Erythroblast (primary cell): ENCODE data around the gene SERPINA12.

Source experiments
- GATA1 ChIP-seq: IDR thresholded peaks from 2 replicates; pipeline ENCODE4 v1.6.1; 2011; ENCODE audit warnings: low read depth, mild to moderate bottlenecking, control low read depth, low read length, moderate library complexity
- POLR2A ChIP-seq: IDR thresholded peaks from 2 replicates; pipeline ENCODE4 v1.6.1; 2011; ENCODE audit warnings: mild to moderate bottlenecking, low read length

GRCh38 chr14:94517248-94517640, 8.0 kb upstream of the SERPINA12 start:
- TF ChIP-seq POLR2A (no peak), GATA1 (no peak)
